Measurements from ENCODE around the gene TMEM248. TPM values are rescaled to one million over a fixed set of nuclear protein-coding genes. Genes with fewer than 3 reads are reported as not detected.
"Not testable (repeated sequence)": the region's sequence is repeated elsewhere in the genome, so short reads cannot be mapped to it uniquely, and the experiment has no call there.

TMEM248 gene
- total and polyA plus RNA-seq, 10 of the 15 experiments (the other 5 are each of a cell fraction or from before 2014, with no cell fraction given): 6.3 to 93.5 (median 64.9) TPM

GRCh38 chr7:66877577-66878300 lies 43.3 kb upstream of the TMEM248 start (continued):
- no peak for TF ChIP-seq E2F4 (IDR thresholded peaks at IDR 0.05; ENCODE audit: low read depth, low read length)

- CTCF ChIA-PET; BruUV-seq (replicated peaks): not testable (repeated sequence)
- RAD21 ChIA-PET (ENCODE audit: unreplicated experiment): interaction anchor here (0.9 to 2.5 kb wide), 2 partner anchors 8 to 34 kb away, joined by 3 to 6 read pairs; no protein-coding TSS in a partner anchor
These were observed 42.7 kb upstream of the TMEM248 start for GRCh38 chr7:66878301-66878685.

GRCh38 chr7:66880053-66880452 lies 41.0 kb upstream of the TMEM248 start:
- Histone ChIP-seq H3K4me3 (no peak overlapping the region), H3K27me3 (replicated peaks in 1 of 2; ENCODE audit: control insufficient read depth in 2 of 2, insufficient read depth in 2 of 2, low read length in 1 of 2) (no peaks in the 10 kb centered on the region), H3K36me3 (ENCODE audit: control insufficient read depth in 2 of 2, insufficient read depth in 2 of 2, low read length in 1 of 2) (peaks cover 0 to 3% of the 10 kb centered on the region in 2 experiments; a peak in 2 of 4 replicates), H3K4me1 (ENCODE audit: control insufficient read depth, insufficient read depth, low read length) (peaks cover 11% of the 10 kb centered on the region; the same call in 1 of the 2 replicates), H4K20me1 (ENCODE audit: control insufficient read depth, insufficient read depth) (no peaks in the 10 kb centered on the region), H3K4me2 (ENCODE audit: control insufficient read depth, insufficient read depth) (no peak overlapping the region), H2AFZ (ENCODE audit: control insufficient read depth, low read depth, low read length) (no peak overlapping the region), H3K79me2 (ENCODE audit: control insufficient read depth, insufficient read depth, low read length) (no peaks in the 10 kb centered on the region), H3K9me3 (replicated peaks; ENCODE audit: control insufficient read depth, insufficient read depth, low read length) (no peaks in the 10 kb centered on the region), H3K27ac (ENCODE audit: control insufficient read depth, insufficient read depth) (no peak overlapping the region), H3K9ac (ENCODE audit: control insufficient read depth, insufficient read depth, low read length) (no peak overlapping the region)
- intact Hi-C loops (cut with micrococcal nuclease; ENCODE audit: unreplicated experiment): no loop called here
- DNase-seq (ENCODE audit: low read depth, low spot score) (no peak), ATAC-seq (no peak), FAIRE-seq (no peak)
- BruUV-seq (replicated peaks): TSS peak; percentile 44
- POLR2A ChIA-PET: no interaction called here
- CTCF ChIA-PET: no interaction called here
- 62% methylated on average over 5 of the region's 5 CpGs for whole genome bisulfite sequencing (ENCODE audit: insufficient coverage, insufficient replicate concordance, low lambda C conversion rate, missing lambda C conversion rate)
- RAD21 ChIA-PET (ENCODE audit: unreplicated experiment): no interaction called here
- no peak for TF ChIP-seq SREBF2 (IDR thresholded peaks at IDR 0.05; ENCODE audit: low read length)
- in situ Hi-C loops (cut with MboI): no loop called here
- SMC1A ChIA-PET (ENCODE audit: uncharacterized antibody, unreplicated experiment): no interaction called here

More at GRCh38 chr7:66878301-66878685, 42.7 kb upstream of the TMEM248 start:
- ATAC-seq; FAIRE-seq; DNase-seq (ENCODE audit: low read depth, low spot score); H4K20me1 ChIP-seq (ENCODE audit: control insufficient read depth, insufficient read depth); H3K9ac ChIP-seq (ENCODE audit: control insufficient read depth, insufficient read depth, low read length); H3K36me3 ChIP-seq (ENCODE audit: control insufficient read depth in 2 of 2, insufficient read depth in 2 of 2, low read length in 1 of 2); intact Hi-C loops (cut with micrococcal nuclease; ENCODE audit: unreplicated experiment); H3K9me3 ChIP-seq (replicated peaks; ENCODE audit: control insufficient read depth, insufficient read depth, low read length); H2AFZ ChIP-seq (ENCODE audit: control insufficient read depth, low read depth, low read length); H3K4me3 ChIP-seq; H3K27me3 ChIP-seq (replicated peaks in 1 of 2; ENCODE audit: control insufficient read depth in 2 of 2, insufficient read depth in 2 of 2, low read length in 1 of 2); H3K79me2 ChIP-seq (ENCODE audit: control insufficient read depth, insufficient read depth, low read length); in situ Hi-C loops (cut with MboI): not testable (repeated sequence)
- ChIA-PET POLR2A (interaction anchor here (1.0 to 1.2 kb wide), 2 partner anchors 12 to 132 kb away, joined by 3 read pairs; no protein-coding TSS in a partner anchor), SMC1A (ENCODE audit: uncharacterized antibody, unreplicated experiment) (interaction anchor here (0.8 to 1.5 kb wide), 3 partner anchors 9 to 34 kb away, joined by 3 to 5 read pairs (median 3); no protein-coding TSS in a partner anchor)
- WGBS (ENCODE audit: insufficient coverage, insufficient replicate concordance, low lambda C conversion rate, missing lambda C conversion rate): 92% methylated on average over 7 of the region's 7 CpGs
- H3K27ac ChIP-seq (ENCODE audit: control insufficient read depth, insufficient read depth): peak overlapping the region; percentile 79
- H3K4me2 ChIP-seq (ENCODE audit: control insufficient read depth, insufficient read depth): peak overlapping the region; percentile 48
- peaks cover 11% of the 10 kb centered on the region; the same call in 1 of the 2 replicates for H3K4me1 ChIP-seq (ENCODE audit: control insufficient read depth, insufficient read depth, low read length)

- ChIA-PET POLR2A (interaction anchor here (0.6 kb wide), 1 partner anchor 157 kb away, joined by 3 read pairs; no protein-coding TSS in a partner anchor), SMC1A (ENCODE audit: uncharacterized antibody, unreplicated experiment) (interaction anchor here (0.9 kb wide), 1 partner anchor 41 kb away, joined by 3 read pairs; the partner anchor contains the start of gene TMEM248)
- H4K20me1 ChIP-seq (ENCODE audit: control insufficient read depth, insufficient read depth); H3K4me3 ChIP-seq; H3K79me2 ChIP-seq (ENCODE audit: control insufficient read depth, insufficient read depth, low read length); in situ Hi-C loops (cut with MboI); FAIRE-seq; CTCF ChIA-PET; H3K36me3 ChIP-seq (ENCODE audit: control insufficient read depth in 2 of 2, insufficient read depth in 2 of 2, low read length in 1 of 2); DNase-seq (ENCODE audit: low read depth, low spot score); RAD21 ChIA-PET (ENCODE audit: unreplicated experiment); H3K4me2 ChIP-seq (ENCODE audit: control insufficient read depth, insufficient read depth); ATAC-seq; H2AFZ ChIP-seq (ENCODE audit: control insufficient read depth, low read depth, low read length); H3K9me3 ChIP-seq (replicated peaks; ENCODE audit: control insufficient read depth, insufficient read depth, low read length); BruUV-seq (replicated peaks); H3K9ac ChIP-seq (ENCODE audit: control insufficient read depth, insufficient read depth, low read length); intact Hi-C loops (cut with micrococcal nuclease; ENCODE audit: unreplicated experiment); H3K27me3 ChIP-seq (replicated peaks in 1 of 2; ENCODE audit: control insufficient read depth in 2 of 2, insufficient read depth in 2 of 2, low read length in 1 of 2); H3K27ac ChIP-seq (ENCODE audit: control insufficient read depth, insufficient read depth): not testable (repeated sequence)
- peaks cover 11% of the 10 kb centered on the region; the same call in 1 of the 2 replicates for H3K4me1 ChIP-seq (ENCODE audit: control insufficient read depth, insufficient read depth, low read length)
- WGBS (ENCODE audit: insufficient coverage, insufficient replicate concordance, low lambda C conversion rate, missing lambda C conversion rate): 98% methylated on average over 6 of the region's 6 CpGs
These were observed 40.4 kb upstream of the TMEM248 start for GRCh38 chr7:66880577-66880976.

Data from GM12878 (cell line).